A549 (cell line): ENCODE data around the gene EPS8L3. TPM values are rescaled to one million over a fixed set of nuclear protein-coding genes. Genes with fewer than 3 reads are reported as not detected.
A peak's percentile ranks its signal among the peaks of the same experiment; 100 is the strongest.

ENCODE experiments used
- ATAC-seq, 2 experiments: fragments of 200-7000 bp in 1 of 2; fragments of >200 bp in 1 of 2; cut with Nextera tagmentation in 1 of 2; cut with Tn5 transposase in 1 of 2; 3 replicates each; pipeline versions ENCODE4 v1.8.0 to v1.9.1; 2018 to 2020; ENCODE audit warnings: mild to moderate bottlenecking in 1 of 2, moderate library complexity in 1 of 2
- CTCF ChIA-PET: fragments of 300-600 bp; sonication (Branson Sonifier 250); formaldehyde crosslinking; extraction: SDS; loops from one replicate; lab custom pipeline; 2021; ENCODE audit warnings: antibody characterized with exemption, inconsistent platforms; lab: Yijun Ruan, JAX
- POLR2A ChIA-PET: fragments of 350-600 bp; formaldehyde crosslinking; extraction: SDS; loops from one replicate; lab custom pipeline; 2021; ENCODE audit warnings: antibody characterized with exemption, inconsistent platforms; lab: Yijun Ruan, JAX
- DNase-seq, 2 experiments: peaks; one replicate each; pipeline versions ENCODE4 v3.0.0 to v3.0.0-alpha.2; 2011 to 2016; ENCODE audit warnings: low read depth in 1 of 2, low spot score in 1 of 2
- FAIRE-seq: peaks from 2 replicates; lab custom pipeline; 2011; peaks lifted over from hg19 to GRCh38; lab: Jason Lieb, UNC
- H3K27ac ChIP-seq, 2 experiments: fragments of >200 bp; sonication (Bioruptor Twin); formaldehyde crosslinking; 3 replicates each; pipeline ENCODE4 v1.5.1; 2016 to 2017
- H3K4me1 ChIP-seq: fragments of >200 bp; sonication (Bioruptor Twin); formaldehyde crosslinking; 3 replicates; pipeline ENCODE4 v1.6.1; 2016
- H3K4me2 ChIP-seq: fragments of >200 bp; sonication (Bioruptor Twin); formaldehyde crosslinking; 3 replicates; pipeline ENCODE4 v1.6.1; 2016
- H3K4me3 ChIP-seq: fragments of >200 bp; sonication (Bioruptor Twin); formaldehyde crosslinking; 3 replicates; pipeline ENCODE4 v1.5.1; 2016
- H3K9me3 ChIP-seq: fragments of >200 bp; sonication (Bioruptor Twin); formaldehyde crosslinking; 3 replicates; pipeline ENCODE4 v1.6.1; 2016
- BCL3 ChIP-seq: fragments of >200 bp; sonication (Bioruptor Twin); formaldehyde crosslinking; IDR thresholded peaks from 3 replicates; pipeline ENCODE4 v1.6.1; 2016
- BHLHE40 ChIP-seq: IDR thresholded peaks from 2 replicates; pipeline ENCODE4 v1.6.1; 2012; ENCODE audit warnings: low read depth, low read length, inconsistent platforms
- CBX2 ChIP-seq: fragments of 200-600 bp; sonication (generic); IDR thresholded peaks from 2 replicates; pipeline ENCODE4 v1.6.1; 2016; ENCODE audit warnings: low read depth, mild to moderate bottlenecking, borderline replicate concordance
- CHD2 ChIP-seq: fragments of 150-350 bp; IDR thresholded peaks from 2 replicates; pipeline ENCODE4 v1.6.1; 2014; ENCODE audit warnings: low read length; ENCODE audit not compliant: partially characterized antibody
- CHD4 ChIP-seq: fragments of 200-600 bp; sonication (generic); IDR thresholded peaks from 2 replicates; pipeline ENCODE4 v1.6.1; 2016; ENCODE audit warnings: antibody characterized with exemption, mild to moderate bottlenecking, borderline replicate concordance
- CTCF ChIP-seq: fragments of >200 bp; sonication (Bioruptor Twin); formaldehyde crosslinking; IDR thresholded peaks from 3 replicates; pipeline ENCODE4 v1.5.1; 2016
- E2F6 ChIP-seq: IDR thresholded peaks from 2 replicates; pipeline ENCODE4 v1.6.1; 2012; ENCODE audit warnings: low read depth, borderline replicate concordance
- EHF ChIP-seq: fragments of 250-450 bp; sonication (Bioruptor Pico); IDR thresholded peaks from 2 replicates; pipeline ENCODE4 v1.5.0; 2020; ENCODE audit warnings: mild to moderate bottlenecking
- EHMT2 ChIP-seq: fragments of 200-600 bp; sonication (generic); IDR thresholded peaks from 2 replicates; pipeline ENCODE4 v1.6.1; 2016; ENCODE audit warnings: antibody characterized with exemption, low read depth, mild to moderate bottlenecking, moderate library complexity
- EP300 ChIP-seq, 2 experiments: fragments of >200 bp; sonication (Bioruptor Twin); formaldehyde crosslinking; IDR thresholded peaks; 2 replicates in 1 of 2; 3 replicates in 1 of 2; pipeline ENCODE4 v1.6.1; 2016 to 2017
- FOSB ChIP-seq: fragments of 250-450 bp; sonication (Bioruptor Pico); IDR thresholded peaks from 2 replicates; pipeline ENCODE4 v1.5.0; 2020; ENCODE audit warnings: mild to moderate bottlenecking, moderate library complexity
- HES2 ChIP-seq: fragments of >200 bp; sonication (Bioruptor Twin); formaldehyde crosslinking; IDR thresholded peaks from 2 replicates; pipeline ENCODE4 v1.6.1; 2016
- HEYL ChIP-seq: fragments of 250-450 bp; sonication (Bioruptor Pico); IDR thresholded peaks from 2 replicates; pipeline ENCODE4 v1.8.0; 2021; ENCODE audit warnings: mild to moderate bottlenecking, moderate library complexity
- JUN ChIP-seq, 2 experiments: fragments of >200 bp; sonication (Bioruptor Twin); formaldehyde crosslinking; IDR thresholded peaks; 2 replicates in 1 of 2; 3 replicates in 1 of 2; pipeline ENCODE4 v1.6.1; 2016 to 2017
- KDM1A ChIP-seq: fragments of 200-600 bp; sonication (generic); IDR thresholded peaks from 2 replicates; pipeline ENCODE4 v1.6.1; 2016; ENCODE audit warnings: low read depth, mild to moderate bottlenecking
- MAX ChIP-seq: IDR thresholded peaks from 2 replicates; pipeline ENCODE4 v1.6.1; 2012
- NR3C1 ChIP-seq: fragments of >200 bp; sonication (Bioruptor Twin); formaldehyde crosslinking; IDR thresholded peaks from 3 replicates; pipeline ENCODE4 v1.6.1; 2017
- PBX3 ChIP-seq: IDR thresholded peaks from 2 replicates; pipeline ENCODE4 v1.6.1; 2012
- RCOR1 ChIP-seq: fragments of 150-350 bp; IDR thresholded peaks from 2 replicates; pipeline ENCODE4 v1.6.1; 2014; ENCODE audit warnings: antibody characterized with exemption, low read length, low read depth
- RNF2 ChIP-seq: fragments of 200-600 bp; sonication (generic); IDR thresholded peaks from 2 replicates; pipeline ENCODE4 v1.6.1; 2016; ENCODE audit warnings: low read depth, mild to moderate bottlenecking, antibody characterized with exemption, moderate library complexity, borderline replicate concordance
- TFCP2L1 ChIP-seq: fragments of 250-450 bp; sonication (Bioruptor Pico); IDR thresholded peaks from 2 replicates; pipeline ENCODE4 v1.5.0; 2021; ENCODE audit warnings: mild to moderate bottlenecking
- ZSCAN20 ChIP-seq: fragments of 250-450 bp; sonication (Bioruptor Pico); IDR thresholded peaks from 2 replicates; pipeline ENCODE4 v1.8.0; 2022; ENCODE audit warnings: mild to moderate bottlenecking, moderate library complexity
- WGBS: methylation state at CpG from one replicate; pipeline ENCODE4 v1.1.6; 2017; ENCODE audit errors: missing lambda C conversion rate; 5-methylcytosine and 5-hydroxymethylcytosine counted together
- polyA plus RNA-seq, 4 experiments: library from polyadenylated mRNA; depleted of rRNA in 3 of 4; stranded (reverse); fragments of >200 nt; fragmentation: RNase III in 1 of 4; extraction: RNeasy Plus Mini Kit Qiagen cat#74134 plus additional on column Dnase treatment in 1 of 4; gene quantifications; 2 replicates in 3 of 4; 3 replicates in 1 of 4; pipeline ENCODE4 v1.2.3, GENCODE V29; 2011 to 2017

Gene EPS8L3
- polyA plus RNA-seq, 2 of the 4 experiments (the other 2 are of a cell fraction) = 3.3 to 5.1 TPM

- TF ChIP-seq HEYL (CRISPR knock-in tag) (no peak), EHF (no peak), RNF2 (no peak)
Observed at GRCh38 chr1:109807402-109807801, 43.7 kb upstream of the EPS8L3 start (continued).

- DNase-seq = no peak
- H3K9me3 ChIP-seq = no peaks in the 10 kb centered on the region
- WGBS = 100% methylated on average over 5 of the region's 6 CpGs
- ATAC-seq = no peak
- POLR2A ChIA-PET = no interaction called here
- CTCF ChIA-PET = interaction anchor here (1.1 to 3.2 kb wide), 6 partner anchors 14 to 178 kb away, joined by 3 to 26 read pairs (median 6); partner anchors contain the start of gene AHCYL1
- no peak for TF ChIP-seq PBX3
- TF ChIP-seq RCOR1 = no peak
- no peak for TF ChIP-seq BCL3
- no peak for TF ChIP-seq CHD4
- no peak for FAIRE-seq
- no peak overlapping the region for H3K4me2 ChIP-seq
- peak overlapping the region; percentile 25 to 86; a peak in 5 of 6 replicates for H3K27ac ChIP-seq
- H3K4me3 ChIP-seq = no peak overlapping the region
- H3K4me1 ChIP-seq = peaks cover 18% of the 10 kb centered on the region
Observed at GRCh38 chr1:109806733-109807400, 43.1 kb upstream of the EPS8L3 start.

- CTCF ChIA-PET = interaction anchor here (0.8 to 3.2 kb wide), 5 partner anchors 13 to 179 kb away, joined by 3 to 26 read pairs (median 8); partner anchors contain the start of gene AHCYL1
Observed at GRCh38 chr1:109805486-109806165, 41.9 kb upstream of the EPS8L3 start.

More at GRCh38 chr1:109805486-109806165, 41.9 kb upstream of the EPS8L3 start:
- FAIRE-seq (no peak), DNase-seq (no peak), ATAC-seq (no peak)
- H3K27ac ChIP-seq = peak overlapping the region in 1 of 2 experiments; percentile 48; a peak in 2 of 6 replicates
- POLR2A ChIA-PET = no interaction called here
- no peaks in the 10 kb centered on the region for H3K9me3 ChIP-seq
- H3K4me2 ChIP-seq = no peak overlapping the region
- no peak overlapping the region for H3K4me3 ChIP-seq
- peaks cover 18% of the 10 kb centered on the region for H3K4me1 ChIP-seq
- WGBS = 95% methylated on average over 8 of the region's 8 CpGs
- TF ChIP-seq E2F6 = no peak
- no peak for TF ChIP-seq KDM1A
- TF ChIP-seq EP300 (IDR thresholded peaks at IDR 0.05) = no peak
- TF ChIP-seq NR3C1 = no peak
- TF ChIP-seq EHMT2 = no peak
- no peak for TF ChIP-seq HES2
- no peak for TF ChIP-seq CBX2
- no peak for TF ChIP-seq JUN (IDR thresholded peaks at IDR 0.05)
- no peak for TF ChIP-seq EHF
- no peak for TF ChIP-seq TFCP2L1 (CRISPR knock-in tag)
- TF ChIP-seq HEYL (CRISPR knock-in tag) = no peak
- no peak for TF ChIP-seq CHD2
- TF ChIP-seq CTCF = no peak
- no peak for TF ChIP-seq ZSCAN20 (CRISPR knock-in tag)
- TF ChIP-seq BHLHE40 = no peak
- TF ChIP-seq MAX = no peak
- TF ChIP-seq FOSB (CRISPR knock-in tag) = no peak
